Activated naive CD4-positive, alpha-beta T cell treated with anti-CD3 and anti-CD28 coated beads for 36 hours (primary cell): ENCODE results near the gene TYW3. TPM values are rescaled to one million over a fixed set of nuclear protein-coding genes. Genes with fewer than 3 reads are reported as not detected.

ENCODE experiments used
- CTCF ChIA-PET: fragments of 350-600 bp; sonication (Branson Sonifier 250); formaldehyde crosslinking; loops from one replicate; lab custom pipeline; 2021; ENCODE audit warnings: antibody characterized with exemption; lab: Charles Lee
- DNase-seq: peaks from one replicate; pipeline ENCODE4 v3.0.0-alpha.2; 2020
- H3K27ac Mint-ChIP-seq: one replicate; pipeline ENCODE4 v1.8.0; 2021; ENCODE audit warnings: mild to moderate bottlenecking, mixed read lengths
- H3K27me3 Mint-ChIP-seq: one replicate; pipeline ENCODE4 v1.8.0; 2021; ENCODE audit warnings: low read depth, mixed read lengths
- H3K36me3 Mint-ChIP-seq: one replicate; pipeline ENCODE4 v1.8.0; 2021; ENCODE audit warnings: low read depth, mixed read lengths
- H3K4me1 Mint-ChIP-seq: one replicate; pipeline ENCODE4 v1.8.0; 2021; ENCODE audit warnings: low read depth, mixed read lengths
- H3K4me3 Mint-ChIP-seq: one replicate; pipeline ENCODE4 v1.8.0; 2021; ENCODE audit warnings: mild to moderate bottlenecking, moderate library complexity, mixed read lengths
- H3K9me3 Mint-ChIP-seq: one replicate; pipeline ENCODE4 v1.8.0; 2021; ENCODE audit warnings: mixed read lengths
- intact Hi-C: fragments of 100-400 bp; cut with micrococcal nuclease; formaldehyde crosslinking; loops from one replicate; pipeline ENCODE4 v1.15.1; 2023
- total RNA-seq, 2 experiments: library from RNA; stranded (reverse); gene quantifications; one replicate each; pipeline ENCODE4 v1.2.3, GENCODE V29; 2021

TYW3 gene
- total RNA-seq, 2 experiments from 2014 or later, result 27.9 to 30.9 TPM

DNA sequence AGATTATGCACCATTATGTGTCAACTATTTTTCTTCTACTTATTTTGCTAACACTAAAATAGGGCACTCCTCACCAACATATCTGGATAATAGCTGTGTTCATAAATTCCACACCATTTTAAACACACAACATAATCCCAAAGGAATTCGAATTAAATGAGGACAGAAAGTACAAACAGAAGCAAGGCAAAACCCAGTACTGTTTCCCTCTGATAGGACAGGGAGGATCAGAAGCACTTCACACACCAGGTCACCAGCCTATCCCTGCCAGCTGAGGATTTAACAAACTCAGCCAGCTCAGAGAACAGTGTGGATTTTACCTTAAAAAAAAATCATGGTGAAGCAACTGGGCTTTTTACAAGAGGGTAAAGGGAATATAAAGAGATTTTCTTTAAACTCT, 20.1 kb upstream of the TYW3 start:
- Mint-ChIP-seq H3K4me3 (no peak overlapping the region), H3K4me1 (no peaks in the 10 kb centered on the region), H3K9me3 (no peaks in the 10 kb centered on the region), H3K27me3 (no peaks in the 10 kb centered on the region), H3K27ac (no peak overlapping the region), H3K36me3 (peaks cover 17% of the 10 kb centered on the region)
- no peak for DNase-seq
- CTCF ChIA-PET, result interaction anchor here (1.7 kb wide), 1 partner anchor 20 kb away, joined by 4 read pairs; the partner anchor contains the start of gene TYW3
- intact Hi-C loops, result no loop called here

DNA sequence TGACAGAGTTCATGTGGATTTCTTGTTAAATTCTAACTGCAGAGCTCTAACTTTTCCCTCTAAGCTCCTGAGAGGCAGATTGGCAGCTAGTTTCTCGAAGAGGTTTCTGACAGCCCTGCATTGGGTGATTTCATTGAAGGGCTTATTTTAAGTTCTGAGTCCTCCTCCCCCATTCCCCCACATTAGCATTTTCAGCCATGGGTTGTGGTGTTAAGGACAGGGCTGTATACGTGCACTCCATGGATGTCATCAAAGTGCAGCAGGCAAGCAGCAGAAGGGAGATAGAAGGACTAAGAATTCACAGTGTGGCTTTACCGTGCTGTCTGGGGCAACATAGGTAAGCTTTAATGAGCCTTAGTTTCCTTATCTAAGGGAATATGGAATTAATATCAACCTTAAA, 19.1 kb upstream of the TYW3 start:
- CTCF ChIA-PET, result no interaction called here
- H3K36me3 Mint-ChIP-seq, result peaks cover 16% of the 10 kb centered on the region
- no peaks in the 10 kb centered on the region for H3K4me1 Mint-ChIP-seq
- H3K27ac Mint-ChIP-seq, result no peak overlapping the region
- DNase-seq, result no peak
- no peak overlapping the region for H3K4me3 Mint-ChIP-seq
- no peaks in the 10 kb centered on the region for H3K27me3 Mint-ChIP-seq
- no peaks in the 10 kb centered on the region for H3K9me3 Mint-ChIP-seq
- intact Hi-C loops, result no loop called here

DNA sequence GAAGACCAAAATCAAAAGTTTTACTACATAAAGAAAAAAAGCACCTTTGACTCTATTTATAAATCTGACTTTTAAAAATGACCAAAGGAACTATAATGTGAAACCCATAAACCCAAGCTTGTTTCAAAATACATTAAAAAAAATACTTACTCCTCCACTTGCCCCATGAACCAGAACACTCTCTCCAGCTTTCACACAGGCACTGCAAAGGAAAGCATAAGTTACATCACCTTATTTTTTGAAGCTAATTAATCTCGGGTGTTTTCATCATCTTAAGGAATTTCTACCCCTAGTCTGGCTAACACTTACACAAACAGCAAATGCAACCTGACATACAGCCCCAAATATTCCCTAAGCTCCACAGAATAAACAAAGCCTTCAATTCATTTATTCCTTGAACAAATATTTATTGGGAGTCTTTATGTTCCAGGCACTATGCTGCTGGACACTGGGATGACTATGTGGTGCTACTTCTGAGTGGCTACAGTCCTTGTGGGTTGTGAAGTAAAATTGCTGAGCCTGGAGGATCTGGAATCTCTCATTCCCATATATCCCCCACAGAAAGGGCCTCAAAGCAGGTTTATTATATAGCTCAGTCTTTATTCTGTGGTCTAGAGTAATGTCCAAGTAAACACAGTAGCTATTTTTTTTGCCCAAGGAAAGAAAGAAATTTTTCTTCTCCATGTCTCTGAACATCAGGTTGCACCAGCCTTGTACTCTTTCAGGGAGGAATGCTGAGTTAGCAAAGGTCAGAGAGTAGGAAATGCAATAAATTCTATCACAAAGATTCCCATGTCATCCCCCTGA, 18.3 kb upstream of the TYW3 start:
- no peaks in the 10 kb centered on the region for H3K27me3 Mint-ChIP-seq
- intact Hi-C loops, result no loop called here
- no peaks in the 10 kb centered on the region for H3K9me3 Mint-ChIP-seq
- CTCF ChIA-PET, result interaction anchor here (0.5 to 0.7 kb wide), 2 partner anchors 14 to 41 kb away, joined by 3 read pairs; partner anchors contain the start of gene ERICH3
- no peak for DNase-seq
- no peak overlapping the region for H3K27ac Mint-ChIP-seq
- H3K4me1 Mint-ChIP-seq, result no peaks in the 10 kb centered on the region
- H3K4me3 Mint-ChIP-seq, result no peak overlapping the region
- H3K36me3 Mint-ChIP-seq, result peaks cover 13% of the 10 kb centered on the region

DNA sequence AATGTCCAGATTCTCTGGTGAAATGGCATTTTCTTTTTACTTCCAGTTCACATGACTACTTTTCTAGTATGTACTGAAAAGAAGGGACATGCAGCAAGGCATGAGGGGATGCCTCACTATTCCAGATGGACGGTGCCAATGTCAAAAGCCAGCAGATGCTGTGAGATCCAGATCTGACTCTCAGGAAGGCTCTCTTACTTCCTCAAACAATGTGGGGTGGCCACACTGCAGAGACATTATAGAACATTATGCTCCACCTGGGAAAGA, 17.8 kb upstream of the TYW3 start:
- Mint-ChIP-seq H3K4me1 (no peaks in the 10 kb centered on the region), H3K4me3 (no peak overlapping the region), H3K27ac (no peak overlapping the region), H3K27me3 (no peaks in the 10 kb centered on the region), H3K9me3 (no peaks in the 10 kb centered on the region), H3K36me3 (peaks cover 13% of the 10 kb centered on the region)
- CTCF ChIA-PET, result interaction anchor here (0.7 kb wide), 1 partner anchor 42 kb away, joined by 3 read pairs; the partner anchor contains the start of gene ERICH3
- intact Hi-C loops, result no loop called here
- no peak for DNase-seq

DNA sequence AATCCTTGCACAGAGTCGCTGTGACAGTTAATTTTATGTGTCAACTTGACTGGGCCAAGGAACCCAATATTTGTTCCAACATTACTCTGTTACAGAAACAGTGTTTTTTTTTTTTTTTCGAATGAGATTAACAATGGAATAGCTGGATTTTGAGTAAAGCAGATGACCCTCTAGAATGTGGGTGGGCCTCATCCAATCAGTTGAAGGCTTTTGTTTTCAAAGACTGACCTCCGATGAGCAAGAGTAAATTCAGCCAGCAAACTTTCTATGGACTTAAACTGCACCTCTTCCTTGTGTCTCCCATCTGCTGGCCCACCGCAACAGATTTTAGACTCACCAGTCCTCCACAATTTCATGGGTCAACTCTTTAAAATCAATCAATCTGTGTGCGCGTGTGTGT, 17.1 kb upstream of the TYW3 start:
- no peaks in the 10 kb centered on the region for H3K27me3 Mint-ChIP-seq
- CTCF ChIA-PET, result no interaction called here
- no peaks in the 10 kb centered on the region for H3K4me1 Mint-ChIP-seq
- H3K9me3 Mint-ChIP-seq, result no peaks in the 10 kb centered on the region
- H3K4me3 Mint-ChIP-seq, result no peak overlapping the region
- intact Hi-C loops, result no loop called here
- H3K27ac Mint-ChIP-seq, result no peak overlapping the region
- no peak for DNase-seq
- H3K36me3 Mint-ChIP-seq, result peaks cover 16% of the 10 kb centered on the region

GRCh38 chr1:74716822-74717221, 16.1 kb upstream of the TYW3 start:
- H3K27ac Mint-ChIP-seq, result no peak overlapping the region
- no peaks in the 10 kb centered on the region for H3K4me1 Mint-ChIP-seq
- no peak overlapping the region for H3K4me3 Mint-ChIP-seq
- intact Hi-C loops, result no loop called here
- no peak for DNase-seq
- H3K27me3 Mint-ChIP-seq, result no peaks in the 10 kb centered on the region
- no peaks in the 10 kb centered on the region for H3K9me3 Mint-ChIP-seq
- CTCF ChIA-PET, result no interaction called here
- peaks cover 18% of the 10 kb centered on the region for H3K36me3 Mint-ChIP-seq

GRCh38 chr1:74717626-74718025, 15.3 kb upstream of the TYW3 start:
- no peak for DNase-seq
- Mint-ChIP-seq H3K36me3 (peaks cover 17% of the 10 kb centered on the region), H3K9me3 (no peaks in the 10 kb centered on the region), H3K4me1 (no peaks in the 10 kb centered on the region), H3K27me3 (no peaks in the 10 kb centered on the region), H3K27ac (no peak overlapping the region), H3K4me3 (no peak overlapping the region)
- CTCF ChIA-PET, result no interaction called here
- intact Hi-C loops, result no loop called here

DNA sequence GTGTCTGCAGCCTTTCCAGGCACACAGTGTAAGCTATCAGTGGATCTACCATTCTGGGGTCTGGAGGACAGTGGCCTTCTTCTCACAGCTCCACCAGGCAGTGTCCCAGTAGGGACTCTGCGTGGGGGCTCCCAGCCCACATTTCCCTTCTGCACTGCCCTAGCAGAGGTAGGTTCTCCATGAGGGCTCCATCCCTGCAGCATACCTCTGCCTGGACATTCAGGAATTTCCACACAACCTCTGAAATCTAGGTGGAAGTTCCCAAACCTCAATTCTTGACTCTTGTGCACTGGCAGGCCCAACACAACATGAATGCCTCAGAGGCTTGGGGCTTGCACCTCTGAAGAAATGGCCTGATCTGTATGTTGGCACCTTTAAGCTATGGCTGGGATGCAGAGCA, 6.9 kb upstream of the TYW3 start:
- no peak overlapping the region for H3K4me3 Mint-ChIP-seq
- H3K27me3 Mint-ChIP-seq, result no peaks in the 10 kb centered on the region
- CTCF ChIA-PET, result no interaction called here
- intact Hi-C loops, result no loop called here
- peaks cover 24% of the 10 kb centered on the region for H3K9me3 Mint-ChIP-seq
- no peak overlapping the region for H3K27ac Mint-ChIP-seq
- H3K4me1 Mint-ChIP-seq, result peaks cover 5% of the 10 kb centered on the region
- DNase-seq, result no peak
- peaks cover 45% of the 10 kb centered on the region for H3K36me3 Mint-ChIP-seq

DNA sequence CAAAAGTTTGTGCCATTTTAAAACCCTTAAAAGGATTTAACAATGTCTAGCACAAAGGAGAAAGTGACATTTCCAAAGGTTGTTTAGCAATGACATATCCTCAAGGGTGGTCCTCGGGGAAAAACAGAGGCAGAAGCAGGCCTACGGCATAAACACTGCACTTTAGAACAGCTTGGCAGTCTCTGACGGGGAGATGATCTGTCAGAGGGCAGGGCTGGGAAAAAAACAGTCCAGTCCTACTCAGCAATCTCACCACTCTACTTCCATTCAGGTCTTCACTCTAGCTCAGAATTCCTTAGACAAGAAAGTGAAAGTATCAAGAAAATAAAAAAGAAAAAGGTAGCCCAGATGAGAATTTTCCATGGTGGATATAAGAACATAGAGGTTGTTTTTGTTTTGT, 4.2 kb upstream of the TYW3 start:
- H3K27me3 Mint-ChIP-seq, result no peaks in the 10 kb centered on the region
- CTCF ChIA-PET, result interaction anchor here (0.6 to 0.7 kb wide), 2 partner anchors 14 to 514 kb away, joined by 3 to 5 read pairs; no protein-coding TSS in a partner anchor
- peaks cover 33% of the 10 kb centered on the region for H3K36me3 Mint-ChIP-seq
- no peak overlapping the region for H3K4me3 Mint-ChIP-seq
- intact Hi-C loops, result no loop called here
- no peak overlapping the region for H3K27ac Mint-ChIP-seq
- peaks cover 24% of the 10 kb centered on the region for H3K9me3 Mint-ChIP-seq
- H3K4me1 Mint-ChIP-seq, result peaks cover 14% of the 10 kb centered on the region
- DNase-seq, result no peak

DNA sequence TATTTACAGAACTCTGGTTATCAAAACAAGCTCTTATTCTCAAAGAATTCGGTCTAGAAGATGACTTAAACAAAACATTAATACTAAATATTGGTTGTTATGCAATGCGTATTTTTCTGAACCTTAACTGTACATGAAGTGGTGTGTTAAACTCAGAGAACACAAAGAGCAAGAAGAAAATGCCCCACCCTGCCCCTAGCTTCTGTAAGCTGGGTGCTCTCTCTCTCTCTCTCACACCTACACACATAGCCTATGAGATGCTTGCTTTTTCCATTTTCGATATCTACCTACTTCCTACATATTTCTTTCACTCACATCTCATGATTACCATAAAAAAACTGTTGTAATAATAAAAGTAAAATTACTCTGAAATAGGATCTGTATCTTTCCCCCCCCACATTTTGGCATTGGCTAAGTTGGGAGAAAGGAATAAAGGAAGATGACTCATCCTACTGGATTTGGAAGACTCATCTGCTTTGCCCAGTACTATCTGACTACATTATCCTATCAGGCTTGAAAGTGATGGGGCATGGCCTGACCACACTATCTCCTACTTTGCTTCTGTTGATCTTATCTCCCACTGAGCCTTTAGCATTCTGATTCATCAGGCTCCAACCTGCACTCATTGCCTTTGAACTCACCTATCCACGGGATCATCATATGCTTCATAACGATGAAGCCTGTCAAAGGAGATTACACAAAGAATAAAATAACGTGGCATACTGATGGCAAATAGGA, 3.0 kb upstream of the TYW3 start:
- CTCF ChIA-PET, result interaction anchor here (0.8 kb wide), 1 partner anchor 10 kb away, joined by 3 read pairs; no protein-coding TSS in a partner anchor
- Mint-ChIP-seq H3K9me3 (peaks cover 21% of the 10 kb centered on the region), H3K4me1 (peaks cover 24% of the 10 kb centered on the region), H3K36me3 (peaks cover 26% of the 10 kb centered on the region), H3K4me3 (no peak overlapping the region), H3K27ac (no peak overlapping the region), H3K27me3 (no peaks in the 10 kb centered on the region)
- intact Hi-C loops, result loop anchor here (10.0 kb wide), 1 partner anchor 995 kb away; the partner anchor contains the start of gene ACADM
- no peak for DNase-seq

GRCh38 chr1:74731399-74732052, 1.4 kb upstream of the TYW3 start:
- intact Hi-C loops, result loop anchor here (10.0 kb wide), 1 partner anchor 993 kb away; the partner anchor contains the start of gene ACADM
- no peak overlapping the region for H3K27ac Mint-ChIP-seq
- H3K9me3 Mint-ChIP-seq, result peaks cover 8% of the 10 kb centered on the region
- H3K27me3 Mint-ChIP-seq, result no peaks in the 10 kb centered on the region
- H3K4me1 Mint-ChIP-seq, result peaks cover 34% of the 10 kb centered on the region
- CTCF ChIA-PET, result interaction anchor here (0.6 to 4.0 kb wide), 2 partner anchors 42 to 398 kb away, joined by 3 to 25 read pairs; no protein-coding TSS in a partner anchor
- H3K36me3 Mint-ChIP-seq, result peaks cover 16% of the 10 kb centered on the region
- no peak for DNase-seq
- no peak overlapping the region for H3K4me3 Mint-ChIP-seq
